ENCODE measurements around the gene ARID1B.

ARID1B gene

GRCh38 chr6:156773935-156774852 is 3.0 kb upstream of the ARID1B start:
- DNase-seq (ENCODE audit: low read depth, low spot score), result peak; percentile 17

DNA sequence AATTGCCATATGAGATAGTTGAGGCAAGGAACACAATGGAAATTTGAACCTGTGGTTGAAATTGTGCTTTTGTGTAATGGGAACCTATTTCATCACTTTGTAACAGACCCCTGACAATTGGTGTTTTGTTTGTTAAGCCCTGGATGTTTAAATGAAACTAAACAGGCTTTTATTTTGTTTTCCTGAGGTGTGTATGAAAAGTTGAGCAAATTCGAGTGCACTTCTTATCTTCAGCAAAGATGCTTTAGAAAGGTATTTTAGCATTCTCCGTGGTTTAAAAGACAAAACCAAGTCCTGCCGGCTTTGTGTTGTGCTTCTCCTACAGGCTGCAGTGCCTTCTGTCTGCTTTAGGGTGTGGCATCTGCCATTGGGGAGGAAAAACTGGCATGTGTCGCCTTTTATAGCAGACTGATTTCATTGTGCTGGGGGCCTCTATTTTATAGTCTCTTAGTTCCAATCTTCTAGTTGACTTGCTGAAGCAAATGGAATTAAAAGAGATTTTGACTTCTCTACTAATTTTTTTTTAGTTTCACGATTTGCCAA is 2.2 kb upstream of the ARID1B start:
- peak; percentile 11 for DNase-seq (ENCODE audit: low read depth, low spot score)

DNA sequence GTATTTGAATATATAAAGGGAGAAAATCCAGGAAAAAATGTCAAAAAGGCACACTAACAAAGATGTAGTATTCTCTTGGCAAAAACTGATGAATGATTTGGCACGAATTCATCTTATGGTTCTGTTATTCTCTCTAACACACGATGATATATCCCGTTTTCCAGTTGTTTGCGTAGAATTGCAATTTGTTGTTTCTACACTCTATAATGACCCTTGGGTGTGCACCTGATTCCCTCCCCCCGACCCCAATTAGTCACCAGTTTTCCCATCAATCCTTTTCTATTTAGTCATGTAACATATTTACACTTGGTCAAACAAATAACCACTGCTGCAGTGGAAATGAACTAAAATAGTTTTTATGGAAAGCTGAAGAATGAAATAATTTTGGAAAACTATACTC is 1.5 kb upstream of the ARID1B start:
- DNase-seq (ENCODE audit: low read depth, low spot score), result peak; percentile 10

GRCh38 chr6:156776470-156776839 is 723 bp upstream of the ARID1B start:
- DNase-seq (ENCODE audit: low read depth, low spot score), result no peak

DNA sequence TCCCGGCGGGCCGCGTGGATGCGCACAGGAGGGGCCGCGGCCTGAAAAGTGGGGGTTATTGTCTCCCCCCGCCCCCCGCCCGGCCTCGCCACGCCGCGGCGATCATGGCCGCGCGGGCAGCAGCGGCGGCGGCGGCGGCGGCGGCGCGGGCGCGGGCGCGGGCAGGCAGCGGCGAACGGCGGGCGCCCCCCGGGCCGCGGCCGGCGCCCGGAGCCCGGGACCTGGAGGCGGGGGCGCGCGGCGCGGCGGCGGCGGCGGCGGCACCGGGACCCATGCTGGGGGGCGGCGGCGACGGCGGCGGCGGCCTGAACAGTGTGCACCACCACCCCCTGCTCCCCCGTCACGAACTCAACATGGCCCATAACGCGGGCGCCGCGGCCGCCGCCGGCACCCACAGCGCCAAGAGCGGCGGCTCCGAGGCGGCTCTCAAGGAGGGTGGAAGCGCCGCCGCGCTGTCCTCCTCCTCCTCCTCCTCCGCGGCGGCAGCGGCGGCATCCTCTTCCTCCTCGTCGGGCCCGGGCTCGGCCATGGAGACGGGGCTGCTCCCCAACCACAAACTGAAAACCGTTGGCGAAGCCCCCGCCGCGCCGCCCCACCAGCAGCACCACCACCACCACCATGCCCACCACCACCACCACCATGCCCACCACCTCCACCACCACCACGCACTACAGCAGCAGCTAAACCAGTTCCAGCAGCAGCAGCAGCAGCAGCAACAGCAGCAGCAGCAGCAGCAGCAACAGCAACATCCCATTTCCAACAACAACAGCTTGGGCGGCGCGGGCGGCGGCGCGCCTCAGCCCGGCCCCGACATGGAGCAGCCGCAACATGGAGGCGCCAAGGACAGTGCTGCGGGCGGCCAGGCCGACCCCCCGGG is 637 bp downstream of the ARID1B start:
- DNase-seq (ENCODE audit: low read depth, low spot score), result peak; percentile 79

GRCh38 chr6:156778454-156779205 is 1.5 kb downstream of the ARID1B start:
- DNase-seq (ENCODE audit: low read depth, low spot score), result peak; percentile 76

DNA sequence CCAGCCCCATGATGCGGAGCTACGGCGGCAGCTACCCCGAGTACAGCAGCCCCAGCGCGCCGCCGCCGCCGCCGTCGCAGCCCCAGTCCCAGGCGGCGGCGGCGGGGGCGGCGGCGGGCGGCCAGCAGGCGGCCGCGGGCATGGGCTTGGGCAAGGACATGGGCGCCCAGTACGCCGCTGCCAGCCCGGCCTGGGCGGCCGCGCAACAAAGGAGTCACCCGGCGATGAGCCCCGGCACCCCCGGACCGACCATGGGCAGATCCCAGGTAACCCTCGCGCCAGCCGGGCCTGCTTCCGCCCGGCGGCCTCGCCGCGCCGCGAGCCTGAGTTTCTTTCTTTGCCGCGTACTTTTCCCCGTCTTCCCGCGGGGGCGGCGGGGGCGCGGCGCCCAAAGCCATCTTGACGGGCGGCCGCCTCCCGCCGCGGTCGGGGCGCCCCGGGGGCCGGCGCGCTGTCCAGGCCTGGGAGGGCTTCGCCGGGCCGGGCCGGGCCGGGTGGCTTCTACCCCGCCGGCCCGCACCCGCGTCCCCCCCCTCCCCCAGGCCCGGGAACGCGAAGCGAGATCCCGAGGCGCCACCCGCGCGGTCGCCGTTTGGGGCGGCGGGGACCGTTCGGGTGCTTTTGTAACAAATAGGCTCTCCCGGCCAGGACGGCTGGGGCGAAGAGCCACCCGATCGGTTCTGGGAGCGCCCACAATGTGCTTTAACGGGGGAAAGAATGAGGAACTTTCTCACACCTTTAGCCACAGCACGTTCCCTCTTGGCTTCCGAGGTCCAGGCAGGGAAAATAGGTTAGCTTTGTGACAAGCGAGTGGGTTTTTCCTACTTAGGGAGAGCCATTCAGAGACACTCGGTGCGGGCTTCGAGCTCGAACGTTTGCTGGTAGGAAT is 2.3 kb downstream of the ARID1B start:
- DNase-seq (ENCODE audit: low read depth, low spot score), result peak; percentile 74

DNA sequence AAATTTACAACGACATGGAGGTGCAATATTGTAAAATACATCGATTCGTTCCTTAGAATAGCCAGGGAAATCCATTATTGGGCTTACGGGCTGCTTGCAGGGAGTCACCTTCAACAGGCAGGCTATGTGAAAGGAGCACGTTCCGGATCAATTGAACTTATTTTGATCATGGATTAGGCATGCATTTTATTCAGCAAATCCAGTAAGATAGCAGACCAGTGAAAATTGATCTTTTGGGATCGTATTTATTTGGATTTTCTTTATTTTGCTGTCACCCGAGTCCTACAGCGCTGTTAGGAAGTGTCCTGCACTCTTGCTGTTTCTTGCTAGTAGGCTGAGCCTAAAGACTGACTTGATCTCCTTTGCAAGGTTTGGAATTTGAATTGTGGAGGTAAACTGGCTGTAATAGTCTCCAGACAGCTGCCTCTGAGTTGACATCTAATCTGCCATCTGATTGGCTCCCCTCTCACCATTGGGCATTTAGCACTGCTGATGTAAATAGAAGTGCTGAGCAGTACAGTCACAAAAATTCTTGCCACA is 3.0 kb downstream of the ARID1B start:
- peak; percentile 92 for DNase-seq (ENCODE audit: low read depth, low spot score)

DNA sequence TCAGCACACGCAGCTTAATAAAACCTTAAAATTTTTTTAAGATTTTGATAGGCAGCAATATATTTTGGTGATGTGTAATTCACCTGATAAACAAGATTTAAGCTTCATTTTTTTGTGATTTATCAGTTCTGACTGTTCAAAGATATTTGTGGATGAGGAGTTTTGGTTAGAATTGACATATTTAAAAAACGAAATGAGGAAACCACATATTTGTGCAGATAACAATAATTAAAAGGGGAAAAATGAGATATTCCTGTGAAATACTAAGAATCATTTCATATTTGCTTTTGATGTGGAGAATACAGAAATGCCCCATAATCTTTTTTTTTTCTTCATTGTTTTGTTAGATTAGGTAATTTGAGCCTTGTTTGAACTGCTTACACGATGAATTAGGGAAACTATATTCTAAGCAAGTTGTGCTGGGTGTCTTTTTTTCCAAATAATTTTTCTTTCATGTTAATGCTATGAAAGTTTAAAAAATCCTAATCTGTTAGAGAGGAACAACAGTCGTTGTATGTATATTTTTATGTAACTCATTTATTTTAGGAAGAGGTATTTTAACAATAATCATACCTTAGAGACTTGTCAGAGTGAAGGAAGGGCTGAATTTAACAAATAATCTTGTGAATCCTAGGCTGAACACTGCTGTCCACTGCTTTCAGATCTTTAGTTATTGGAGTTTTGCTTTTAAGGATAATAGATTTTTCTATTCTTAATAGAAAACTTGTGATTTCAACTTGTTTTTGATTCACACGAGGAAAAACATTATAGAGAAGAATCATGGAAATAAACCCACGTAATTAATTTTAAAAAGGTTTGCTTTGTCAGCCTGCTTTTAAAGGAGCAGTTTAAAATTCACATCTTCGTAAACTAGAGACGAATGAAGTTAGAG is 4.0 kb downstream of the ARID1B start:
- DNase-seq (ENCODE audit: low read depth, low spot score), result no peak

GRCh38 chr6:156781861-156782631 is 4.9 kb downstream of the ARID1B start:
- DNase-seq (ENCODE audit: low read depth, low spot score), result no peak

DNA sequence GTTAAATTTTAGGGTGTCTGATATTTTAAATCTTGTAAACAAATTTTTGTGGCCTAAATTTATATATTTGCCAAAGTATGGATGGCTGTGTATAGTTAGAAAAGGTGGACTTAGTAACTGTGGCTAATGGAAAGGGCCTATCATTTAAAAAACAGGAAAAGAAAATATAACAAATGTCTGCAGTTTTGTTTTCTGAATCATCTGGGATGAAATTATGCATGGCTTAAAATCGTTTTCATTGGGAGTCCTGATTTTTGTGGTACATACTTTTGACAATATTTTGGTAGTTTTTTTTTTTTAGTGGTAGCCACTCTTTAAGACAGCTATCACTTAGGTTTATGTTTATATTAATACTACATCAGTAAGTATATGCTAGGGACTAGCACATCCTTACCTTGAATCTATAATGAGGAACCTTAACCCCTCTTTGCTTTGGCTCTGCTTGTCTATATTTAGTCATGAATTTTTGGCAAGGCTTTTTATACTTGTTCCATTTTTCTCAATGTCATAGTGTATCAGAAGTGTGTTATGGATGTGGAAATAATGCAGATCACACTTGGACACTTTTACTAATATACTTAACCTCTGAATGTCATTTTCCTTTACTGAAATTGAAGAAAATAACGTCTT is 5.6 kb downstream of the ARID1B start:
- DNase-seq (ENCODE audit: low read depth, low spot score), result no peak

GRCh38 chr6:156783958-156784357 is 6.8 kb downstream of the ARID1B start:
- no peak for DNase-seq (ENCODE audit: low read depth, low spot score)

DNA sequence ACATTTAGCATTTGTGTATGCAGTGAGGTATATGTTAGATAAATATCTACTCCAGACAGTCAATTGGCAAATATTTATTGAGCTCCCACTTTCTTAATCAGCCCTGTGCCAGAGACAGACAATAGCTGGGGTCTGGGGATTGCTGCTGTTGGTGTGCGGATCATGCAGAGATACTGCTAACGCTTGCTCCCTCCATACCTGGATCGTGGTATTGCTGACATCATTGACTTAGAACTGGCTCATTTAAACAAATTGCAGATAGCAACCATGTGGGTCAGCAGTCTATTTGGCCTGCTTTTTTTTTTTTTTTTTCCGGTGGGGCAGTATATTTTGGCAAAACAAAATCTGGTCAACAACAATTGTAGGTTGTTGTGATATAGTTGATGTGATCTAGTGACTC is 9.5 kb downstream of the ARID1B start:
- DNase-seq (ENCODE audit: low read depth, low spot score), result no peak

GRCh38 chr6:156787569-156788492 is 10.7 kb downstream of the ARID1B start:
- no peak for DNase-seq (ENCODE audit: low read depth, low spot score)

- DNase-seq (ENCODE audit: low read depth, low spot score), result no peak
These were observed 12.1 kb downstream of the ARID1B start for GRCh38 chr6:156789081-156789943.

All from astrocyte of the hippocampus (primary cell).